ENCODE results near the gene CDK18. TPM values are rescaled to one million over a fixed set of nuclear protein-coding genes. Genes with fewer than 3 reads are reported as not detected.

The CDK18 gene
- total RNA-seq, 2 experiments from 2014 or later: 8.4 to 10.4 TPM

DNA sequence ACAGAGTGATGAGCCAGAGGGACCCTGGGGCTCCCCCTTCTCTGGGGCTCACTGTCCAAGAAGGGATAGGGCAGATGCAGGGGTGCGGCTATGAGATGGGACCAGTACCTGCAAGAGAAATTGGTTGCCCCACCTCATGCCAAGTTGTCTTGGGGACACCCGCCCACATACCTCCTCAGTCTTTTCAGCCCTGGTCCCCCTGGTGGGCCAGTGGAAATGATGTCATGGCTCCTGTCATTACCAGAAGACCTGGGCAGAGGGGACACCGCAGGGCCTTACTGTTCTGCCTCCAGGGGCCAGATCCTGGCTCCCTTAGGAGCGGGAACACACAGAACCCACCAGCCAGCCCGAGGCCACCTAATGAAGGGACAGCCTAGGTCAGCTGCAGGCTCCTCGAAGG lies 63.2 kb downstream of the CDK18 start:
- no peaks in the 10 kb centered on the region for H3K9me3 Mint-ChIP-seq
- no peak for ATAC-seq
- TF ChIP-seq, protein P1, sequence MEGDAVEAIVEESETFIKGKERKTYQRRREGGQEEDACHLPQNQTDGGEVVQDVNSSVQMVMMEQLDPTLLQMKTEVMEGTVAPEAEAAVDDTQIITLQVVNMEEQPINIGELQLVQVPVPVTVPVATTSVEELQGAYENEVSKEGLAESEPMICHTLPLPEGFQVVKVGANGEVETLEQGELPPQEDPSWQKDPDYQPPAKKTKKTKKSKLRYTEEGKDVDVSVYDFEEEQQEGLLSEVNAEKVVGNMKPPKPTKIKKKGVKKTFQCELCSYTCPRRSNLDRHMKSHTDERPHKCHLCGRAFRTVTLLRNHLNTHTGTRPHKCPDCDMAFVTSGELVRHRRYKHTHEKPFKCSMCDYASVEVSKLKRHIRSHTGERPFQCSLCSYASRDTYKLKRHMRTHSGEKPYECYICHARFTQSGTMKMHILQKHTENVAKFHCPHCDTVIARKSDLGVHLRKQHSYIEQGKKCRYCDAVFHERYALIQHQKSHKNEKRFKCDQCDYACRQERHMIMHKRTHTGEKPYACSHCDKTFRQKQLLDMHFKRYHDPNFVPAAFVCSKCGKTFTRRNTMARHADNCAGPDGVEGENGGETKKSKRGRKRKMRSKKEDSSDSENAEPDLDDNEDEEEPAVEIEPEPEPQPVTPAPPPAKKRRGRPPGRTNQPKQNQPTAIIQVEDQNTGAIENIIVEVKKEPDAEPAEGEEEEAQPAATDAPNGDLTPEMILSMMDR (IDR thresholded peaks at IDR 0.05): no peak
- ChIA-PET CTCF (interaction anchor here (1.1 to 3.3 kb wide), 4 partner anchors 38 to 409 kb away, joined by 3 to 15 read pairs (median 3); no protein-coding TSS in a partner anchor), POLR2A (interaction anchor here (0.6 to 0.7 kb wide), 2 partner anchors 24 to 207 kb away, joined by 3 to 4 read pairs; no protein-coding TSS in a partner anchor)
- intact Hi-C loops (cut with micrococcal nuclease): loop anchor here (5.0 kb wide), 1 partner anchor 40 kb away; no protein-coding TSS in a partner anchor
- peaks cover 2% of the 10 kb centered on the region for H3K4me1 Mint-ChIP-seq (ENCODE audit: low read depth)
- H3K27me3 Mint-ChIP-seq: peaks cover 43% of the 10 kb centered on the region
- no peak overlapping the region for H3K4me3 Mint-ChIP-seq
- no peaks in the 10 kb centered on the region for H3K36me3 Mint-ChIP-seq (ENCODE audit: low read depth)
- no peak overlapping the region for H3K27ac Mint-ChIP-seq
- no peak for DNase-seq

- Mint-ChIP-seq H3K27ac (no peak overlapping the region), H3K9me3 (no peaks in the 10 kb centered on the region), H3K27me3 (peaks cover 43% of the 10 kb centered on the region), H3K36me3 (ENCODE audit: low read depth) (no peaks in the 10 kb centered on the region), H3K4me3 (peak overlapping the region; percentile 30), H3K4me1 (ENCODE audit: low read depth) (peaks cover 2% of the 10 kb centered on the region)
- POLR2A ChIA-PET: interaction anchor here (0.6 kb wide), 1 partner anchor 207 kb away, joined by 4 read pairs; no protein-coding TSS in a partner anchor
- DNase-seq (no peak), ATAC-seq (no peak)
- CTCF ChIA-PET: interaction anchor here (1.1 to 3.3 kb wide), 4 partner anchors 39 to 409 kb away, joined by 3 to 15 read pairs (median 3); no protein-coding TSS in a partner anchor
- intact Hi-C loops (cut with micrococcal nuclease): loop anchor here (5.0 kb wide), 1 partner anchor 41 kb away; no protein-coding TSS in a partner anchor
- TF ChIP-seq, protein P1 (IDR thresholded peaks at IDR 0.05): no peak
These were observed 63.6 kb downstream of the CDK18 start for GRCh38 chr1:205568135-205568468.

DNA sequence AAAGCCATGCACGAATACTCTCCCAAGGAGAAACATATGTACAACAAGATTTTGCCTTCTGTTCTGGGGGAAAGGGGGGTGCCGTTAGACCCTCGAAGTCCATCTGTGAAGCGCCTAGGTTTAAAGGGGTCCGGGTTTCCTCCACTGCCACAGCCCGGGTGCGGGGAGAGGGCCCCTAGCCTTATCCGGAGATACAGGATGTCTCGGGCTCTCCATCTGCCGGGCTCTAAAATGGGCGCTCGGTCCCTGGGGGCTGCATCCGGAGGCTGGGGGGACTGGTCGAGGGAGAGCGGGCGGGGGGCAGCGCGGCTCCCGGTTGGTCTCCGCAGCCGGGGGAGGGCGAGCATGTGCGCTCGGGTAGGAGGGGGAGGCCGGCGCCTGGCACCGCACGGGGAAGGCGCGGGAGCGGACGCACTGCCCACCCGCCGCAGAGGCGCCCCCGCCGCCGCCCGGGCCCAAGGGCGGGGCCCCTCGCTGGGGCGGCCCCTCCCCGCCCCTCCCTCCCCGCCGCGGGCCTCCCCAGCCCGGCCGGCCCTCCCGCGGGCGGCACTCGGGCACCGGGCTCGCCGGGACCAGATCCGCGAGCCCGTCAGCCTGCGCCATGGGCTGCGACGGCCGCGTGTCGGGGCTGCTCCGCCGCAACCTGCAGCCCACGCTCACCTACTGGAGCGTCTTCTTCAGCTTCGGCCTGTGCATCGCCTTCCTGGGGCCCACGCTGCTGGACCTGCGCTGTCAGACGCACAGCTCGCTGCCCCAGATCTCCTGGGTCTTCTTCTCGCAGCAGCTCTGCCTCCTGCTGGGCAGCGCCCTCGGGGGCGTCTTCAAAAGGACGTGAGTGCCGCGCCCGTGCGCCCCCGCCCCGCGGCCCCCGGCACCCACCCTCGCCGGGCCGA lies 64.2 kb downstream of the CDK18 start:
- TF ChIP-seq, protein P1 (IDR thresholded peaks at IDR 0.05): no peak
- Mint-ChIP-seq H3K4me1 (ENCODE audit: low read depth) (peaks cover 2% of the 10 kb centered on the region), H3K27ac (no peak overlapping the region), H3K4me3 (peak overlapping the region; percentile 51), H3K9me3 (no peaks in the 10 kb centered on the region), H3K36me3 (ENCODE audit: low read depth) (no peaks in the 10 kb centered on the region), H3K27me3 (peaks cover 43% of the 10 kb centered on the region)
- DNase-seq (peak; percentile 25), ATAC-seq (peak; percentile 60)
- CTCF ChIA-PET: interaction anchor here (1.3 to 3.3 kb wide), 8 partner anchors 23 to 172 kb away, joined by 3 to 15 read pairs (median 6); partner anchors contain the start of gene ELK4
- POLR2A ChIA-PET: interaction anchor here (0.6 to 1.1 kb wide), 3 partner anchors 10 to 206 kb away, joined by 4 read pairs; partner anchors contain the start of gene ELK4
- intact Hi-C loops (cut with micrococcal nuclease): loop anchor here (5.0 kb wide), 1 partner anchor 41 kb away; no protein-coding TSS in a partner anchor

GRCh38 chr1:205569411-205570172 lies 65.1 kb downstream of the CDK18 start:
- Mint-ChIP-seq H3K36me3 (ENCODE audit: low read depth) (no peaks in the 10 kb centered on the region), H3K27ac (no peak overlapping the region), H3K27me3 (peaks cover 37% of the 10 kb centered on the region), H3K9me3 (no peaks in the 10 kb centered on the region), H3K4me1 (ENCODE audit: low read depth) (peaks cover 2% of the 10 kb centered on the region), H3K4me3 (no peak overlapping the region)
- ATAC-seq (no peak), DNase-seq (no peak)
- TF ChIP-seq, protein P1 (IDR thresholded peaks at IDR 0.05): no peak
- ChIA-PET CTCF (interaction anchor here (1.1 to 3.3 kb wide), 7 partner anchors 20 to 173 kb away, joined by 3 to 15 read pairs (median 7); partner anchors contain the start of gene ELK4), POLR2A (interaction anchor here (1.0 to 1.1 kb wide), 2 partner anchors 9 to 63 kb away, joined by 4 read pairs; partner anchors contain the start of gene ELK4)
- intact Hi-C loops (cut with micrococcal nuclease): loop anchor here (5.0 kb wide), 1 partner anchor 42 kb away; no protein-coding TSS in a partner anchor
